GM23338 (cell line): ENCODE measurements around the gene SOCS2.

Experiments used
- CTCF ChIP-seq, 2 experiments: fragments of 200-600 bp in 1 of 2; sonication (generic) in 1 of 2; conservative IDR thresholded peaks; 2 replicates each; pipeline versions ENCODE4 v1.5.1 to v1.6.1; 2016 to 2017; ENCODE audit warnings: antibody characterized with exemption in 2 of 2, low read depth in 2 of 2, mild to moderate bottlenecking in 2 of 2, moderate library complexity in 1 of 2
- EZH2 ChIP-seq: fragments of 200-600 bp; sonication (generic); IDR thresholded peaks from one replicate; pipeline ENCODE4 v1.8.0; 2017; ENCODE audit warnings: antibody characterized with exemption, mild to moderate bottlenecking, low read depth; ENCODE audit not compliant: unreplicated experiment
- JUNB ChIP-seq: IDR thresholded peaks from one replicate; pipeline ENCODE4 v1.6.1; 2016; ENCODE audit warnings: antibody characterized with exemption; ENCODE audit not compliant: unreplicated experiment

DNA sequence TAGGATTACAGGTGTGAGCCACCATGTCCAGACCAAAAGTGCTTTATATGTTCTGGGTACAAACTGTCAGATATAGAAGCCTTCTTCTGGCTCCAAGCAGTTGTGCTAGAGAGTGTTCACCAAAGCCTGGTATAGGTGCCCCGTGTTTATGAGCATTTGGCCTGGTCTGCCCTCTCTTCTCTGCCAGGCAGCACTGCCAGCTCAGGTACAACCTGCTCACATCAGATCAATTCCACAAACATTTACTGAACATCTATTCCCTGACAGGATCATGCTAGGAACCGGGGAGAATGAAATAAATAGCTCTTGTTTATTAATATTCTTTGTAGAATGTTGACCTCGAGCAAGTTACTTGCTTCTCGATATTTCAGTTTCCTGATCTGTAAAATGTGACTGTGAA lies 20.0 kb upstream of the SOCS2 start:
- TF ChIP-seq CTCF (conservative IDR thresholded peaks at IDR 0.05; ENCODE audit: low read depth in 2 of 2) (no peak), EZH2 (no peak), JUNB (no peak)
